TTC549 (cell line): ENCODE data around the gene TMEM59L.

Experiments
- FAIRE-seq: peaks from 2 replicates; lab custom pipeline; 2012; peaks lifted over from hg19 to GRCh38; lab: Jason Lieb, UNC

TMEM59L gene

GRCh38 chr19:18639706-18640243 is 27.1 kb downstream of the TMEM59L start:
- no peak for FAIRE-seq

GRCh38 chr19:18644196-18645034 is 31.7 kb downstream of the TMEM59L start:
- no peak for FAIRE-seq

GRCh38 chr19:18645035-18645511 is 32.4 kb downstream of the TMEM59L start:
- FAIRE-seq: no peak

GRCh38 chr19:18646535-18647370 is 34.1 kb downstream of the TMEM59L start:
- no peak for FAIRE-seq

GRCh38 chr19:18647371-18647767 is 34.7 kb downstream of the TMEM59L start:
- FAIRE-seq: no peak

GRCh38 chr19:18647807-18648206 is 35.1 kb downstream of the TMEM59L start:
- no peak for FAIRE-seq

GRCh38 chr19:18648973-18649315 is 36.3 kb downstream of the TMEM59L start:
- FAIRE-seq: no peak

- no peak for FAIRE-seq
These were observed 36.8 kb downstream of the TMEM59L start for GRCh38 chr19:18649371-18650020.

GRCh38 chr19:18650021-18650390 is 37.3 kb downstream of the TMEM59L start:
- FAIRE-seq: no peak

GRCh38 chr19:18650468-18651041 is 37.9 kb downstream of the TMEM59L start:
- FAIRE-seq: no peak

GRCh38 chr19:18651300-18651699 is 38.6 kb downstream of the TMEM59L start:
- no peak for FAIRE-seq

- FAIRE-seq: no peak
These were observed 39.1 kb downstream of the TMEM59L start for GRCh38 chr19:18651733-18652132.

GRCh38 chr19:18653853-18654252 is 41.2 kb downstream of the TMEM59L start:
- no peak for FAIRE-seq

GRCh38 chr19:18654469-18654868 is 41.8 kb downstream of the TMEM59L start:
- FAIRE-seq: no peak

- no peak for FAIRE-seq
These were observed 42.6 kb downstream of the TMEM59L start for GRCh38 chr19:18655173-18655844.

- FAIRE-seq: no peak
These were observed 43.8 kb downstream of the TMEM59L start for GRCh38 chr19:18656337-18657086.

GRCh38 chr19:18657590-18658365 is 45.1 kb downstream of the TMEM59L start:
- FAIRE-seq: no peak

- no peak for FAIRE-seq
These were observed 45.7 kb downstream of the TMEM59L start for GRCh38 chr19:18658366-18658855.

- no peak for FAIRE-seq
These were observed 46.8 kb downstream of the TMEM59L start for GRCh38 chr19:18659281-18660050.
